ENCODE results near the gene RNF144B.

The RNF144B gene

DNA sequence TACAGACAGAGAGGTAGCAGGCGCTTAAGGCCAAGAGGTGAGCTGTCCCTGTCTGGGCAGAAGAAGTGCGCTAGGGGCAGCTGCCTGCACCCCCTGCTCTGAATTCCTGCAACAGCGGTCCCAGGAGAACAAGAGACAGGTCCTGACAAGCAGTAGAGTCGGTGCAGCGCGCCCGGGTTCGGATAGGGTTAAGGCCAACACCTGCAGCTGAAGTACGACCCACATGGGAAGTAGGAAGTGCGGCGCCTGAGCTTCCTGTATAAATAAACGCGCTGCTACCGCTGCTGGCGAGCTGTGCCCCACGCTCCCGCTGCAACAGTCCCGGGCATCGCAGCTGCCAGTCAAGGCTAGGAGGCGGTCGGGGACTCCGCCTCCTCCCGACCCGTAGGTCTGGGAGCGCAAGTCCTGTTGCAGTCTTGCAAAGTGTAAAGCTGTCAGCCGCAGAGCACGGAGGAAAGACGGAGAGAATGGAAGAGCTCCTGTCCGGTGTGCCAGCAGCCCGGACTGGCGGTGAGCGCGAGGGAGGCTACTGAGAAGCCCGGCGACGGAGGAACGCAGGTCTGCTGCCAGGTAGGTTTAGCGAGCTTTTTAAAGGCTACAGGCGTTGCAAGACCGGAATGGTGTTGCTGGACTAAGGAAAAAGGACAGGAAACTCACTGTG is at the start of gene RNF144B:
Gene RNF144B (plus strand): TSS at position 290 of the 661 bp plus-strand sequence. CDS start 12,185 bp downstream, outside the sequence.
- Histone ChIP-seq H3K4me1 (ENCODE audit: low read depth, poor library complexity, severe bottlenecking) (peaks cover 41% of the 10 kb centered on the region), H3K4me2 (peak within 1 kb of the TSS; percentile 67), H3K36me3 (ENCODE audit: insufficient read depth) (no peaks in the 10 kb centered on the region), H3K27me3 (ENCODE audit: insufficient read depth, low read depth) (no peaks in the 10 kb centered on the region), H3K27ac (no peak within 1 kb of the TSS), H3K9ac (peak within 1 kb of the TSS; percentile 11; the same call in 1 of the 2 replicates), H2AFZ (ENCODE audit: low read depth) (peak within 1 kb of the TSS; percentile 89), H4K20me1 (ENCODE audit: insufficient read depth) (no peaks in the 10 kb centered on the region), H3K79me2 (ENCODE audit: insufficient read depth, low read depth) (no peaks in the 10 kb centered on the region), H3K4me3 (IDR thresholded peaks at IDR 0.05; ENCODE audit: insufficient read depth, low read depth, low read length) (no peak within 1 kb of the TSS)
- TF ChIP-seq, protein P1, sequence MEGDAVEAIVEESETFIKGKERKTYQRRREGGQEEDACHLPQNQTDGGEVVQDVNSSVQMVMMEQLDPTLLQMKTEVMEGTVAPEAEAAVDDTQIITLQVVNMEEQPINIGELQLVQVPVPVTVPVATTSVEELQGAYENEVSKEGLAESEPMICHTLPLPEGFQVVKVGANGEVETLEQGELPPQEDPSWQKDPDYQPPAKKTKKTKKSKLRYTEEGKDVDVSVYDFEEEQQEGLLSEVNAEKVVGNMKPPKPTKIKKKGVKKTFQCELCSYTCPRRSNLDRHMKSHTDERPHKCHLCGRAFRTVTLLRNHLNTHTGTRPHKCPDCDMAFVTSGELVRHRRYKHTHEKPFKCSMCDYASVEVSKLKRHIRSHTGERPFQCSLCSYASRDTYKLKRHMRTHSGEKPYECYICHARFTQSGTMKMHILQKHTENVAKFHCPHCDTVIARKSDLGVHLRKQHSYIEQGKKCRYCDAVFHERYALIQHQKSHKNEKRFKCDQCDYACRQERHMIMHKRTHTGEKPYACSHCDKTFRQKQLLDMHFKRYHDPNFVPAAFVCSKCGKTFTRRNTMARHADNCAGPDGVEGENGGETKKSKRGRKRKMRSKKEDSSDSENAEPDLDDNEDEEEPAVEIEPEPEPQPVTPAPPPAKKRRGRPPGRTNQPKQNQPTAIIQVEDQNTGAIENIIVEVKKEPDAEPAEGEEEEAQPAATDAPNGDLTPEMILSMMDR (conservative IDR thresholded peaks at IDR 0.05; ENCODE audit: low read depth, low read length): no peak

DNA sequence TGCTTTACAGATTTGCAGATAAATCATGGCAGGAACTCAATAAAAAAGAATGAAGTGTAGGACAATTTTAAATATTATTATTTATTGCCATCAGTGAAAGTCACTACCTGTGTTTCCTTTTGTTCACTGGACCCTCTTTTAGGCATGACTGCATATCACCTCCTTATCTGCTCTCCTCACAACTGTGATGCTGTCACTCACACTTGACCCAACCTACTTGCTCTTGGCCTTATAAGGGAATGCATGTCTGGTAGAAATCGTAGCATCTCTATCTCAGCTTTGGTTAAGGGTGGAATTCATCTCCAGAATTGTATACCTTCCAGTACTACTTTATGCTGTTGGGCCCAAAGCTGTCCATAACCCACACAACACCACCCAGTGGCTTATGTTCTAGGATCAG is 47.6 kb upstream of the RNF144B start:
- Histone ChIP-seq H3K27me3 (ENCODE audit: insufficient read depth, low read depth) (no peaks in the 10 kb centered on the region), H3K4me3 (IDR thresholded peaks at IDR 0.05; ENCODE audit: insufficient read depth, low read depth, low read length) (no peak overlapping the region), H3K27ac (no peak overlapping the region), H2AFZ (ENCODE audit: low read depth) (no peak overlapping the region), H3K9ac (no peak overlapping the region), H3K36me3 (ENCODE audit: insufficient read depth) (no peaks in the 10 kb centered on the region), H4K20me1 (ENCODE audit: insufficient read depth) (no peaks in the 10 kb centered on the region), H3K4me2 (no peak overlapping the region), H3K4me1 (ENCODE audit: low read depth, poor library complexity, severe bottlenecking) (peaks cover 4% of the 10 kb centered on the region), H3K79me2 (ENCODE audit: insufficient read depth, low read depth) (no peaks in the 10 kb centered on the region)
- TF ChIP-seq, protein P1 (conservative IDR thresholded peaks at IDR 0.05; ENCODE audit: low read depth, low read length): no peak

DNA sequence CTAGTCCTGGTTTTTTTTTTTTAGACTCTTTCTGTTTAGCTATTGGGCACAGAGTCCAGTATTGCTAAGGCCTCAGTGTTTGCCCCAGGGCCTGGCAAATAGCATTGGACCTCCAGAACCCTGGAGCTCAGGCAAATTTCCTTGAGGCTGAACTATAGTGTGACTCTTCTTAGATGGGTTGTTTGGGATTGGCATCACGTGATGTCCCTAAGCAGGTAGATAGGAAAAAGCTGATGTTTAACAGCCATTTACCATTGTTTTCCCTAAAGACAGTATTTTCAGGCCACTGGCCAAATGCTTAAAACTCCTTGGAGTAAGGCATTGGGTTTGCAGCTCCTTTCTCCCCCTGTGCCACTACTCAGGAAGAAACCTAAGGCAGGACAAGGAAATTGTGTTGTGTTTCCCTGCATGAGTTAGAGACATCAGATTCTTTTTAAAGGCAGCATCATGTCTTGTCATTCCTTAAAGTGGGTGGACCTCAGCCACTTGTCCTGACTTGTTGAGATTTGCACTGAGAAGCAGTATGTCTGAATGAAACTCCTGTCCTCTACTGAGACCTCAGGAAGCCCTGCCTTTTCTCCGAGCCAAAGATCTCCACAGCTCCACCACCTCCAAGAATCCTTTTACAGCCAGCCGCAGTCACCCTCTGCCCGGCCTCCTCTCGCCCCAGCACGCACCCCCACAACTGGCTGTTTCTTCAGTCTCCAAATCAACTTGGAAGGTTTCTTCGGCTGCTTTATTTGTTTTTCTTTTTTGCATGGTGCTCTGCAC is 46.2 kb upstream of the RNF144B start:
- H3K4me2 ChIP-seq: no peak overlapping the region
- no peaks in the 10 kb centered on the region for H3K36me3 ChIP-seq (ENCODE audit: insufficient read depth)
- no peak overlapping the region for H3K4me3 ChIP-seq (IDR thresholded peaks at IDR 0.05; ENCODE audit: insufficient read depth, low read depth, low read length)
- TF ChIP-seq, protein P1 (conservative IDR thresholded peaks at IDR 0.05; ENCODE audit: low read depth, low read length): no peak
- H2AFZ ChIP-seq (ENCODE audit: low read depth): no peak overlapping the region
- no peaks in the 10 kb centered on the region for H4K20me1 ChIP-seq (ENCODE audit: insufficient read depth)
- no peak overlapping the region for H3K9ac ChIP-seq
- H3K4me1 ChIP-seq (ENCODE audit: low read depth, poor library complexity, severe bottlenecking): peaks cover 4% of the 10 kb centered on the region
- no peaks in the 10 kb centered on the region for H3K79me2 ChIP-seq (ENCODE audit: insufficient read depth, low read depth)
- H3K27me3 ChIP-seq (ENCODE audit: insufficient read depth, low read depth): no peaks in the 10 kb centered on the region
- H3K27ac ChIP-seq: no peak overlapping the region

DNA sequence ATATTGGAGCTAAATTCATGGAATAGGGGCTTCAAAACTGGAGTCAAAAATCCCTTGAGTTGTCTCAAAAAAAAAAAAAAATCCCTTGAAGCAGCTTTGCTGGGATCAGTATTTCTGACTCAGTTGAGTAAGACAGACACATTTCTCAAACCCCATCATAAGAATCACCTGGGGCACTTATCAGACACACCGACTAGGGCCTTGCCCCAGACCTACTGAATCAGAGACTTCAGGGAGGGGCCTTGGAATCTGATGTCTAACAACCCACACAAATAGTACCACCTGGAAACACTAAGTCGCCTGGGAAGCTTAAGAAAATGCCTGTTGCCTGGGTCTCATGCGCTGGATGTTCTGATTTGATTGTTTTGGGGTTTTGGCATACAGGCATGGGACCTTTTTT is 44.9 kb upstream of the RNF144B start:
- Histone ChIP-seq H3K4me1 (ENCODE audit: low read depth, poor library complexity, severe bottlenecking) (peaks cover 4% of the 10 kb centered on the region), H3K79me2 (ENCODE audit: insufficient read depth, low read depth) (no peaks in the 10 kb centered on the region), H4K20me1 (ENCODE audit: insufficient read depth) (no peaks in the 10 kb centered on the region), H3K9ac (no peak overlapping the region), H2AFZ (ENCODE audit: low read depth) (no peak overlapping the region), H3K4me2 (no peak overlapping the region), H3K36me3 (ENCODE audit: insufficient read depth) (no peaks in the 10 kb centered on the region), H3K4me3 (IDR thresholded peaks at IDR 0.05; ENCODE audit: insufficient read depth, low read depth, low read length) (no peak overlapping the region), H3K27ac (no peak overlapping the region), H3K27me3 (ENCODE audit: insufficient read depth, low read depth) (no peaks in the 10 kb centered on the region)
- TF ChIP-seq, protein P1 (conservative IDR thresholded peaks at IDR 0.05; ENCODE audit: low read depth, low read length): no peak
